Measurements from ENCODE around the gene POLR3C. TPM values are rescaled to one million over a fixed set of nuclear protein-coding genes. Genes with fewer than 3 reads are reported as not detected.

POLR3C gene
- total RNA-seq: 10 to 100 TPM; 53.1 to 54.1 TPM
- 47.5 TPM for polyA plus RNA-seq

- H3K27me3 Mint-ChIP-seq: no peaks in the 10 kb centered on the region
- peak within 1 kb of the TSS; percentile 90 to 98 (median 96) for H3K27ac Mint-ChIP-seq
- Histone ChIP-seq H3K36me3 (ENCODE audit: insufficient read depth, low read length) (peaks cover 31% of the 10 kb centered on the region), H3K4me1 (ENCODE audit: insufficient read depth, low read length) (peaks cover 21% of the 10 kb centered on the region), H3K27ac (ENCODE audit: low read depth, low read length) (peak within 1 kb of the TSS; percentile 70), H3K9me3 (ENCODE audit: low read length) (no peaks in the 10 kb centered on the region), H3K4me3 (ENCODE audit: low read length) (peak within 1 kb of the TSS; percentile 65), H3K27me3 (ENCODE audit: insufficient read depth, low read length, poor library complexity, severe bottlenecking) (no peaks in the 10 kb centered on the region)
- ChIA-PET POLR2A (interaction anchor here (1.0 to 2.1 kb wide), 7 partner anchors 10 to 172 kb away, joined by 3 to 16 read pairs (median 5); partner anchors contain the start of genes LIX1L, NUDT17, PIAS3 and RBM8A), CTCF (interaction anchor here (2.4 to 4.0 kb wide), 2 partner anchors 21 to 35 kb away, joined by 7 to 32 read pairs; partner anchors contain the start of genes NUDT17 and PIAS3)
- peak within 1 kb of the TSS; percentile 97 to 100 (median 98) for H3K4me3 Mint-ChIP-seq
- peaks cover 8 to 44% (median 10%) of the 10 kb centered on the region in 3 donors for H3K36me3 Mint-ChIP-seq
- H3K4me1 Mint-ChIP-seq: peaks cover 33 to 47% (median 36%) of the 10 kb centered on the region in 3 donors
- no peaks in the 10 kb centered on the region for H3K9me3 Mint-ChIP-seq
- DNase-seq: peak; percentile 79 to 92 (median 84)
Observed at GRCh38 chr1:145823565-145824498, at the start of gene POLR3C, which contains the start of gene RNF115. Gene POLR3C, plus strand, starts transcription at chr1:145824200. Its CDS starts 1,577 bp downstream, at chr1:145825777. Gene RNF115, minus strand, starts transcription at chr1:145824095. Its CDS starts 222 bp downstream, at chr1:145823873.

- H3K4me1 ChIP-seq (ENCODE audit: insufficient read depth, low read length): no peaks in the 10 kb centered on the region
- H3K27me3 ChIP-seq (ENCODE audit: insufficient read depth, low read length, poor library complexity, severe bottlenecking): no peaks in the 10 kb centered on the region
- POLR2A ChIA-PET: no interaction called here
Observed at GRCh38 chr1:145777357-145778145, 46.4 kb upstream of the POLR3C start.

GRCh38 chr1:145778146-145778540 is 45.9 kb upstream of the POLR3C start:
- no peaks in the 10 kb centered on the region for H3K27me3 ChIP-seq (ENCODE audit: insufficient read depth, low read length, poor library complexity, severe bottlenecking)
- ChIA-PET POLR2A (no interaction called here), CTCF (no interaction called here)
- Mint-ChIP-seq H3K4me3 (no peak overlapping the region), H3K27ac (peak overlapping the region in 1 of 8 donors; percentile 81), H3K4me1 (peaks cover 10 to 16% (median 12%) of the 10 kb centered on the region in 3 donors), H3K27me3 (no peaks in the 10 kb centered on the region), H3K9me3 (no peaks in the 10 kb centered on the region), H3K36me3 (peaks cover 5 to 41% (median 13%) of the 10 kb centered on the region in 3 donors)
- no peaks in the 10 kb centered on the region for H3K4me1 ChIP-seq (ENCODE audit: insufficient read depth, low read length)
- no peak overlapping the region for H3K27ac ChIP-seq (ENCODE audit: low read depth, low read length)
- no peaks in the 10 kb centered on the region for H3K36me3 ChIP-seq (ENCODE audit: insufficient read depth, low read length)
- DNase-seq: no peak
- H3K4me3 ChIP-seq (ENCODE audit: low read length): no peak overlapping the region
- H3K9me3 ChIP-seq (ENCODE audit: low read length): no peaks in the 10 kb centered on the region

More at GRCh38 chr1:145777357-145778145, 46.4 kb upstream of the POLR3C start:
- H3K27ac Mint-ChIP-seq: peak overlapping the region in 2 of 8 donors; percentile 25 to 36
- H3K27me3 Mint-ChIP-seq: no peaks in the 10 kb centered on the region
- DNase-seq: no peak
- CTCF ChIA-PET: no interaction called here
- Histone ChIP-seq H3K9me3 (ENCODE audit: low read length) (no peaks in the 10 kb centered on the region), H3K4me3 (ENCODE audit: low read length) (no peak overlapping the region), H3K27ac (ENCODE audit: low read depth, low read length) (no peak overlapping the region), H3K36me3 (ENCODE audit: insufficient read depth, low read length) (no peaks in the 10 kb centered on the region)
- no peaks in the 10 kb centered on the region for H3K9me3 Mint-ChIP-seq
- peaks cover 5 to 43% (median 17%) of the 10 kb centered on the region in 3 donors for H3K36me3 Mint-ChIP-seq
- H3K4me3 Mint-ChIP-seq: no peak overlapping the region
- peaks cover 14 to 21% (median 17%) of the 10 kb centered on the region in 3 donors for H3K4me1 Mint-ChIP-seq

GRCh38 chr1:145782272-145783099 is 41.5 kb upstream of the POLR3C start:
- no peaks in the 10 kb centered on the region for H3K9me3 Mint-ChIP-seq
- ChIA-PET CTCF (no interaction called here), POLR2A (no interaction called here)
- no peak overlapping the region for H3K27ac ChIP-seq (ENCODE audit: low read depth, low read length)
- H3K4me1 ChIP-seq (ENCODE audit: insufficient read depth, low read length): peaks cover 17% of the 10 kb centered on the region
- H3K4me3 ChIP-seq (ENCODE audit: low read length): no peak overlapping the region
- H3K36me3 Mint-ChIP-seq: peaks cover 0 to 55% (median 13%) of the 10 kb centered on the region in 3 donors
- no peak overlapping the region for H3K4me3 Mint-ChIP-seq
- DNase-seq: no peak
- H3K27me3 ChIP-seq (ENCODE audit: insufficient read depth, low read length, poor library complexity, severe bottlenecking): no peaks in the 10 kb centered on the region
- H3K4me1 Mint-ChIP-seq: peaks cover 18 to 23% (median 20%) of the 10 kb centered on the region in 3 donors
- H3K27me3 Mint-ChIP-seq: no peaks in the 10 kb centered on the region
- H3K9me3 ChIP-seq (ENCODE audit: low read length): no peaks in the 10 kb centered on the region
- peak overlapping the region in 3 of 8 donors; percentile 9 to 24 (median 14) for H3K27ac Mint-ChIP-seq
- no peaks in the 10 kb centered on the region for H3K36me3 ChIP-seq (ENCODE audit: insufficient read depth, low read length)

GRCh38 chr1:145784409-145784808 is 39.6 kb upstream of the POLR3C start:
- CTCF ChIA-PET: no interaction called here
- Histone ChIP-seq H3K4me1 (ENCODE audit: insufficient read depth, low read length) (peaks cover 17% of the 10 kb centered on the region), H3K4me3 (ENCODE audit: low read length) (no peak overlapping the region), H3K9me3 (ENCODE audit: low read length) (no peaks in the 10 kb centered on the region), H3K36me3 (ENCODE audit: insufficient read depth, low read length) (no peaks in the 10 kb centered on the region), H3K27me3 (ENCODE audit: insufficient read depth, low read length, poor library complexity, severe bottlenecking) (no peaks in the 10 kb centered on the region), H3K27ac (ENCODE audit: low read depth, low read length) (no peak overlapping the region)
- Mint-ChIP-seq H3K27ac (no peak overlapping the region), H3K27me3 (no peaks in the 10 kb centered on the region), H3K4me1 (peaks cover 20 to 31% (median 26%) of the 10 kb centered on the region in 3 donors), H3K9me3 (no peaks in the 10 kb centered on the region), H3K36me3 (peaks cover 3 to 54% (median 20%) of the 10 kb centered on the region in 3 donors), H3K4me3 (no peak overlapping the region)
- POLR2A ChIA-PET: interaction anchor here (0.6 kb wide), 1 partner anchor 14 kb away, joined by 5 read pairs; no protein-coding TSS in a partner anchor
- no peak for DNase-seq

GRCh38 chr1:145785547-145785946 is 38.5 kb upstream of the POLR3C start:
- peaks cover 17% of the 10 kb centered on the region for H3K4me1 ChIP-seq (ENCODE audit: insufficient read depth, low read length)
- H3K36me3 Mint-ChIP-seq: peaks cover 3 to 51% (median 20%) of the 10 kb centered on the region in 3 donors
- peaks cover 20 to 31% (median 26%) of the 10 kb centered on the region in 3 donors for H3K4me1 Mint-ChIP-seq
- H3K9me3 ChIP-seq (ENCODE audit: low read length): no peaks in the 10 kb centered on the region
- no peaks in the 10 kb centered on the region for H3K27me3 Mint-ChIP-seq
- no peak for DNase-seq
- H3K9me3 Mint-ChIP-seq: no peaks in the 10 kb centered on the region
- POLR2A ChIA-PET: no interaction called here
- no peaks in the 10 kb centered on the region for H3K27me3 ChIP-seq (ENCODE audit: insufficient read depth, low read length, poor library complexity, severe bottlenecking)
- CTCF ChIA-PET: no interaction called here
- H3K4me3 ChIP-seq (ENCODE audit: low read length): no peak overlapping the region
- H3K27ac ChIP-seq (ENCODE audit: low read depth, low read length): no peak overlapping the region
- no peaks in the 10 kb centered on the region for H3K36me3 ChIP-seq (ENCODE audit: insufficient read depth, low read length)
- H3K4me3 Mint-ChIP-seq: no peak overlapping the region
- H3K27ac Mint-ChIP-seq: peak overlapping the region in 2 of 8 donors; percentile 3 to 25

- peaks cover 17% of the 10 kb centered on the region for H3K4me1 ChIP-seq (ENCODE audit: insufficient read depth, low read length)
- POLR2A ChIA-PET: no interaction called here
- peaks cover 3 to 45% (median 14%) of the 10 kb centered on the region in 3 donors for H3K36me3 Mint-ChIP-seq
Observed at GRCh38 chr1:145786271-145786670, 37.7 kb upstream of the POLR3C start.

More at GRCh38 chr1:145786271-145786670, 37.7 kb upstream of the POLR3C start:
- Mint-ChIP-seq H3K9me3 (no peaks in the 10 kb centered on the region), H3K4me1 (peaks cover 20 to 31% (median 26%) of the 10 kb centered on the region in 3 donors), H3K4me3 (no peak overlapping the region), H3K27ac (peak overlapping the region in 3 of 8 donors; percentile 5 to 50 (median 25)), H3K27me3 (no peaks in the 10 kb centered on the region)
- Histone ChIP-seq H3K36me3 (ENCODE audit: insufficient read depth, low read length) (no peaks in the 10 kb centered on the region), H3K27ac (ENCODE audit: low read depth, low read length) (no peak overlapping the region), H3K9me3 (ENCODE audit: low read length) (no peaks in the 10 kb centered on the region), H3K27me3 (ENCODE audit: insufficient read depth, low read length, poor library complexity, severe bottlenecking) (no peaks in the 10 kb centered on the region), H3K4me3 (ENCODE audit: low read length) (no peak overlapping the region)
- CTCF ChIA-PET: no interaction called here
- no peak for DNase-seq
